Measurements from ENCODE around the gene PHACTR3.

The PHACTR3 gene

GRCh38 chr20:59588236-59588855 lies 16.0 kb upstream of the PHACTR3 start:
- no peak overlapping the region for H3K4me3 ChIP-seq (ENCODE audit: low read length)
- no peaks in the 10 kb centered on the region for H3K4me1 ChIP-seq (ENCODE audit: insufficient read depth, low read length)
- no peak overlapping the region for H2AFZ ChIP-seq (ENCODE audit: low read depth, low read length)
- no peaks in the 10 kb centered on the region for H3K36me3 ChIP-seq (ENCODE audit: insufficient read depth, low read length)
- no peaks in the 10 kb centered on the region for H3K9me3 ChIP-seq (ENCODE audit: low read length)
- H3K27me3 ChIP-seq (ENCODE audit: insufficient read depth, low read length), result peaks cover 14% of the 10 kb centered on the region

GRCh38 chr20:59589086-59589684 lies 15.2 kb upstream of the PHACTR3 start:
- H2AFZ ChIP-seq (ENCODE audit: low read depth, low read length), result no peak overlapping the region
- H3K4me1 ChIP-seq (ENCODE audit: insufficient read depth, low read length), result no peaks in the 10 kb centered on the region
- peaks cover 12% of the 10 kb centered on the region for H3K27me3 ChIP-seq (ENCODE audit: insufficient read depth, low read length)
- no peak overlapping the region for H3K4me3 ChIP-seq (ENCODE audit: low read length)
- no peaks in the 10 kb centered on the region for H3K9me3 ChIP-seq (ENCODE audit: low read length)
- no peaks in the 10 kb centered on the region for H3K36me3 ChIP-seq (ENCODE audit: insufficient read depth, low read length)

- H2AFZ ChIP-seq (ENCODE audit: low read depth, low read length), result no peak overlapping the region
- no peaks in the 10 kb centered on the region for H3K9me3 ChIP-seq (ENCODE audit: low read length)
- H3K27me3 ChIP-seq (ENCODE audit: insufficient read depth, low read length), result peaks cover 9% of the 10 kb centered on the region
- H3K36me3 ChIP-seq (ENCODE audit: insufficient read depth, low read length), result no peaks in the 10 kb centered on the region
- H3K4me3 ChIP-seq (ENCODE audit: low read length), result no peak overlapping the region
- H3K4me1 ChIP-seq (ENCODE audit: insufficient read depth, low read length), result no peaks in the 10 kb centered on the region
Measured at GRCh38 chr20:59591061-59591460, 13.3 kb upstream of the PHACTR3 start.

GRCh38 chr20:59596690-59597089 lies 7.7 kb upstream of the PHACTR3 start:
- peaks cover 11% of the 10 kb centered on the region for H3K27me3 ChIP-seq (ENCODE audit: insufficient read depth, low read length)
- H3K4me3 ChIP-seq (ENCODE audit: low read length), result no peak overlapping the region

GRCh38 chr20:59597240-59597639 lies 7.1 kb upstream of the PHACTR3 start:
- Histone ChIP-seq H3K4me3 (ENCODE audit: low read length) (no peak overlapping the region), H3K27me3 (ENCODE audit: insufficient read depth, low read length) (peaks cover 11% of the 10 kb centered on the region), H2AFZ (ENCODE audit: low read depth, low read length) (no peak overlapping the region), H3K4me1 (ENCODE audit: insufficient read depth, low read length) (no peaks in the 10 kb centered on the region), H3K36me3 (ENCODE audit: insufficient read depth, low read length) (no peaks in the 10 kb centered on the region), H3K9me3 (ENCODE audit: low read length) (no peaks in the 10 kb centered on the region)

More at GRCh38 chr20:59596690-59597089, 7.7 kb upstream of the PHACTR3 start:
- no peaks in the 10 kb centered on the region for H3K4me1 ChIP-seq (ENCODE audit: insufficient read depth, low read length)
- H2AFZ ChIP-seq (ENCODE audit: low read depth, low read length), result no peak overlapping the region
- H3K36me3 ChIP-seq (ENCODE audit: insufficient read depth, low read length), result no peaks in the 10 kb centered on the region
- no peaks in the 10 kb centered on the region for H3K9me3 ChIP-seq (ENCODE audit: low read length)

GRCh38 chr20:59598625-59599310 lies 5.6 kb upstream of the PHACTR3 start:
- Histone ChIP-seq H3K9me3 (ENCODE audit: low read length) (no peaks in the 10 kb centered on the region), H3K36me3 (ENCODE audit: insufficient read depth, low read length) (no peaks in the 10 kb centered on the region), H2AFZ (ENCODE audit: low read depth, low read length) (no peak overlapping the region), H3K4me3 (ENCODE audit: low read length) (no peak overlapping the region), H3K27me3 (ENCODE audit: insufficient read depth, low read length) (peaks cover 24% of the 10 kb centered on the region), H3K4me1 (ENCODE audit: insufficient read depth, low read length) (no peaks in the 10 kb centered on the region)

GRCh38 chr20:59599941-59600340 lies 4.4 kb upstream of the PHACTR3 start:
- Histone ChIP-seq H2AFZ (ENCODE audit: low read depth, low read length) (no peak overlapping the region), H3K36me3 (ENCODE audit: insufficient read depth, low read length) (no peaks in the 10 kb centered on the region), H3K4me3 (ENCODE audit: low read length) (no peak overlapping the region), H3K27me3 (ENCODE audit: insufficient read depth, low read length) (peaks cover 28% of the 10 kb centered on the region), H3K9me3 (ENCODE audit: low read length) (no peaks in the 10 kb centered on the region), H3K4me1 (ENCODE audit: insufficient read depth, low read length) (no peaks in the 10 kb centered on the region)

GRCh38 chr20:59600472-59600871 lies 3.9 kb upstream of the PHACTR3 start:
- Histone ChIP-seq H3K4me3 (ENCODE audit: low read length) (no peak overlapping the region), H3K4me1 (ENCODE audit: insufficient read depth, low read length) (no peaks in the 10 kb centered on the region), H3K27me3 (ENCODE audit: insufficient read depth, low read length) (peaks cover 31% of the 10 kb centered on the region)

GRCh38 chr20:59602546-59603080 lies 1.7 kb upstream of the PHACTR3 start:
- H3K27me3 ChIP-seq (ENCODE audit: insufficient read depth, low read length), result peaks cover 51% of the 10 kb centered on the region
- no peaks in the 10 kb centered on the region for H3K4me1 ChIP-seq (ENCODE audit: insufficient read depth, low read length)
- no peak overlapping the region for H3K4me3 ChIP-seq (ENCODE audit: low read length)
- no peaks in the 10 kb centered on the region for H3K9me3 ChIP-seq (ENCODE audit: low read length)
- H3K36me3 ChIP-seq (ENCODE audit: insufficient read depth, low read length), result no peaks in the 10 kb centered on the region
- H2AFZ ChIP-seq (ENCODE audit: low read depth, low read length), result no peak overlapping the region

More at GRCh38 chr20:59600472-59600871, 3.9 kb upstream of the PHACTR3 start:
- Histone ChIP-seq H3K36me3 (ENCODE audit: insufficient read depth, low read length) (no peaks in the 10 kb centered on the region), H3K9me3 (ENCODE audit: low read length) (no peaks in the 10 kb centered on the region), H2AFZ (ENCODE audit: low read depth, low read length) (no peak overlapping the region)

GRCh38 chr20:59603176-59603575 lies 1.2 kb upstream of the PHACTR3 start:
- Histone ChIP-seq H3K4me3 (ENCODE audit: low read length) (no peak overlapping the region), H3K4me1 (ENCODE audit: insufficient read depth, low read length) (no peaks in the 10 kb centered on the region), H3K27me3 (ENCODE audit: insufficient read depth, low read length) (peaks cover 57% of the 10 kb centered on the region), H3K9me3 (ENCODE audit: low read length) (no peaks in the 10 kb centered on the region), H3K36me3 (ENCODE audit: insufficient read depth, low read length) (no peaks in the 10 kb centered on the region), H2AFZ (ENCODE audit: low read depth, low read length) (no peak overlapping the region)

- H3K27me3 ChIP-seq (ENCODE audit: insufficient read depth, low read length), result peaks cover 57% of the 10 kb centered on the region
Measured at GRCh38 chr20:59604741-59605600, 631 bp downstream of the PHACTR3 start.

GRCh38 chr20:59605601-59606364 lies 1.4 kb downstream of the PHACTR3 start:
- no peaks in the 10 kb centered on the region for H3K4me1 ChIP-seq (ENCODE audit: insufficient read depth, low read length)
- H3K36me3 ChIP-seq (ENCODE audit: insufficient read depth, low read length), result no peaks in the 10 kb centered on the region
- peak overlapping the region; percentile 23 for H3K4me3 ChIP-seq (ENCODE audit: low read length)
- H2AFZ ChIP-seq (ENCODE audit: low read depth, low read length), result no peak overlapping the region
- peaks cover 57% of the 10 kb centered on the region for H3K27me3 ChIP-seq (ENCODE audit: insufficient read depth, low read length)
- H3K9me3 ChIP-seq (ENCODE audit: low read length), result no peaks in the 10 kb centered on the region

More at GRCh38 chr20:59604741-59605600, 631 bp downstream of the PHACTR3 start:
- Histone ChIP-seq H2AFZ (ENCODE audit: low read depth, low read length) (no peak overlapping the region), H3K9me3 (ENCODE audit: low read length) (no peaks in the 10 kb centered on the region), H3K4me1 (ENCODE audit: insufficient read depth, low read length) (no peaks in the 10 kb centered on the region), H3K4me3 (ENCODE audit: low read length) (peak overlapping the region; percentile 23), H3K36me3 (ENCODE audit: insufficient read depth, low read length) (no peaks in the 10 kb centered on the region)

Data from neuron (in vitro differentiated cells).